NCI-H146 (cell line): Measurements from ENCODE around the gene ITGA1.

Source experiments
- DNase-seq: peaks from one replicate; lab custom pipeline; 2025; lab: John Stamatoyannopoulos, UW

The ITGA1 gene

DNA sequence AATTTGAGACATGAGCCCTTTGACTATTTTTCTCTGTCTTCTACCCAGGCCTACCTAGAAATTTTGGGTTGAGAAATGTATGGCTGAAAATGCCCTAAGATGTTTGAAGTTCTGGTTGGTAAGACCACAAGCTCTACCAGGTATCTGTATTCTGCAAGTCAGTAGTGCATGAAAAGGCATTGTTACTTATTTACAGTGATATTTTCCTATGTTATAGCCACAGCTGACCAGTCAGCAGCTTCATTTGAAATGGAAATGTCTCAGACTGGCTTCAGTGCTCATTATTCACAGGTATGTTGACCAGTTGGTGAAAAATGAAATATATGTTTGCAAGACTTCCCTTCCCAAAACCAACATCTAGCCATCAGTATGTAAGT, 109.5 kb downstream of the ITGA1 start:
- no peak for DNase-seq

DNA sequence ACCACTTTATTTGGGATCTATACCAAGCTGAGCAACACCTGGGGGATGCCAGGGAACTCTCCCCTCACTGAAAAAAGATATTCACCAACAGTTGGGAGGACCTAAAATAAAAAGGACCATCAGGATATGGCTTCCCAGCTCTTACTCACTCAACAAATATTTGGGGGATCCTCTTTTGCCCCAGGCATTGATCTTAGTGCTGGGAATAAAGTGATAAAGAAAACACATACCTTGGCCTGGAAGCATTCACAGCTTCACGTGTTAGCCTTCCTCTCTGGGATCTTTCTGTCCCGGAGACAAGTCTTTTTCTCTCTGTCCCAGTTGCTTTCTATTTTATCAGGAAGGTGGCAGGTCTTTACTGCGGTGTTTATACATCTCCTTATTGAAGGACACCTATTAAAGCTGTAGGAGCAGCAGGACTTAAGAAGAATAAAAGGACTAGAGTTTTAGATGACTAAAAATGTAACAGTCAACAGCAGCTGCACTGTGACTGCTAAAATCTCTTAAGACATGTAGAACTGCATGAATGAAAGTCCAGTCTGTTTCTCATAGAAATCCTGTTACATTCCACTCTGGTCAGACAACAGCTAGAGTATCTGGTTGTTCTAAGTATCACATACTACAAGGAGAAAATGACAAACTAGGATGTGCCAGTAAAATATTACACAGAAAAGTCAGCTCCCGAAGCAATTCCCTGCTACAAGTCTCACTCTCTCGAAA, 111.4 kb downstream of the ITGA1 start:
- DNase-seq, result no peak

DNA sequence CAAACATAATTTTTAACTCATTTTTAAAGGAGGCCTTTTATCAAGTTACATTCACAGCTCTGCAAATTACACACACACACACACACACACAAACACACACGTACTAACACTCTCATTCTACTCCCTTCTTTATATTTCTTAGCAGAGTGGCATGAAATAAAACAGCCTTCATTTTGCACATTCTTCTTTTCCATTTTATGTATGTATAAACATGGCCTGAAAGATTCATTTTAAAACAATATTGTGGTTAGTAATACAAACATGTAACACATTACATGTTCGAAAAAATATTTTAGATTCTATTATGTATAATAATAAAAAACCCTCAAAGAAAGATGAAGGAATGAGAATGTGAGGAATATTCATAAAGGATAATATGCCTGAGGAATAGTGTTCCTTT, 115.4 kb downstream of the ITGA1 start:
- no peak for DNase-seq

DNA sequence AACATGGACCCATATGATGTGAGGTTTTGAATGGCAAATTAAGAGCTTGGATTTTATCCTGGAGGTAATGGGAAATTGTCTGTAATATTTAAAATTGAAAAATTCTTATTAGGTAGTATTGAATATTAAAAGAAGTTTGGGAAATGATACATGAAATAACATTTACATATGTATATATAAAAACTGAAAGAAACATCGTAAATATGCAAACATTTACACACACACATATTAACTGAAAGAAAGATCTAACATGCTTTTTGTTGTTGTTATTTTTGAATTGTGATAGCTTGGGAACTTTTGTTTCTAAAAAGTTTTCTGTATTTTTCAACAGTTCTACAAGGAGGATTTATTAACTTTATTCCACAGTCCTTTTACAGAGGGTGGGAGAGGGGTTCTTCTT, 118.6 kb downstream of the ITGA1 start:
- no peak for DNase-seq

DNA sequence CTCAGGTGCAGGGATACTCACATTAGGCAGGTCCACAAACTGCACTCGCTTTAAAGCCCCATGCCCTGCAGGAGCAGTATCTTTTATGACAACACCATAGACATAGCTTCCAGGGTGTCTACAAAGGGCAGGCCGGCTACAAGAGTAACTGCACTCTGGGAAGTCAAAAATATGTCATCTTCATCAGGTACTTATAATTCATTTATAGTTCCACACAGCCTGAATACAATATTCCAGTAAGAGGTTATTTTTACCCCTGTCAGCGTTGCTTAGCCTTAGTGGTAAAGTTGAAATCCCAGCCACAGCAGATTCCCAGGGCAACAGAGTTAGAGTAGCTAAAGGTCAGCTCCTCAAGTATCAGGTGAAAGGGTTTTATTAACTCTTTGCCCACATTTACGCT, 119.1 kb downstream of the ITGA1 start:
- DNase-seq, result no peak

DNA sequence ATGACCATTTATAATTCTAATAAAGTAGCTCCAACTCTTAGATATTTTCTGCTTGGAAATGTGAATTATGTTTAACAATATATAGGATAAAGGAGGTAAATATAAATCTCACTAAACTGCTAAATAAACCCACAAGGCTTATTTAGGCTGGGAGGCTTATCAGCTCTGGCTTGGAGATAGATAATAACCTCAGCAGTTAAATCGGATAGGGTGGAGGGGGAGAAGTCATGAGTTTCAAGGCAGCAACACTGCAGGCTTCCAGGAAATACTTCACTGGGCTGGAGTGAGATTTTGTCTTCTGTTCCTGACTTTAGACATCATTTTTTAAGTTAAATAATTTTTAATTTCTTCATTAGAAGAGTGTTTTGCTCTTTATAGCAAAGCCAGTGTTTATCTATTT, 121.5 kb downstream of the ITGA1 start:
- no peak for DNase-seq

DNA sequence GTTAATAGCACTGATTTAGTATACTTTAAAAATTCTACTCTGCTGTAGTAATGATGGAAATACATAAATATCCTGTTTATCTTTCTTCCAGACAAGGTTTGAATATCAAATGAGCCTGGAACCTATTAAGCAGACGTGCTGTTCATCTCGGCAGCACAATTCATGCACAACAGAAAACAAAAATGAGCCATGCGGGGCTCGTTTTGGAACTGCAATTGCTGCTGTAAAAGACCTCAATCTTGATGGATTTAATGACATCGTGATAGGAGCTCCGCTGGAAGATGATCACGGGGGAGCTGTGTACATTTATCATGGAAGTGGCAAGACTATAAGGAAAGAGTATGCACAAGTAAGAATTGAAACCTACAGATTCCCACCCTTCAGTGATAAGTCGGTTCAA, 122.4 kb downstream of the ITGA1 start:
- no peak for DNase-seq

DNA sequence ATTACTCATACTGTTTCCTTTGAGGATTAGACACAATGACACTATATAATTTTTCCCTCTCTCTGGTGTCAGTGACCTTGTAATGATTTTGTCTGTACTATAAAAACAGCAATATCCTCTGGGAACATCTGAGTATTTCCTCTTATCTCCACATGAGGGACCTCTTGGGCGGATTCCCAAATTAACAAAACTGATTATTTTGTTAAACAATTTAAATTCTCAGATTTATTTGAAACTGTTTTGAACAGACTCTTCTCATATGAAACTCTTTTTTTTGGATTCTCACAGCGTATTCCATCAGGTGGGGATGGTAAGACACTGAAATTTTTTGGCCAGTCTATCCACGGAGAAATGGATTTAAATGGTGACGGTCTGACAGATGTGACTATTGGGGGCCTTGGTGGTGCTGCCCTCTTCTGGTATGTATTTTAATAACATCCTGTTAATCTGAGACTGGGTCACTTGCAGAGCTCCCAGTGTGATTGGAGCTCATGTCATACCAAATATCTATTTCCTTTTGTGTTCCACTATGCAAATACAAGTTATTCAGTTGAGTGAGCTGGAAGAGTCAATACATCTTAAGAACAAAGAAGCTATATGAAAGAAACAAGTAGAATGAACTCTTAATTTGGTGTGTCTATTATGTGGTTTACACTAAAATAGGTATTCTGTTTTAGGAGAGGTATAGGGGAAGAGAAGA, 127.6 kb downstream of the ITGA1 start:
- peak; percentile 65 for DNase-seq

DNA sequence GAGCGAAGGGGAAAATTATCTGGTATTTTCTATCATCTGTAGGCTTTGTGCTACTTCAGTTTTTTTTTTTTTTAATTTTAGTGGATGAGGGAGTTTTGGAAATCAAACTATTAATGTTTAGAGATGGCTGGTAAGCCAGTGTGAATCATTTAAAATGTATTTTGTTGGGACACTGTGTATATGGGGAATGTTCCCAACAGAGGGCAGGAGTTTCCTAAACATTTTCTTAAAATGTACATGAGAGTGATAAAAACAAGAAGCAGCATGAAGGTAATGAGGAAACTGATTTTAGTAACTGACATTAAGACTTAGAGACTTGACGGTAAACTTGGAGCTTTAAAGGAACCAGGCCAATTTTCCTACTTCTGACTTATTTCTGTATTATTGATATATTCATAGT, 133.2 kb downstream of the ITGA1 start:
- DNase-seq, result no peak

DNA sequence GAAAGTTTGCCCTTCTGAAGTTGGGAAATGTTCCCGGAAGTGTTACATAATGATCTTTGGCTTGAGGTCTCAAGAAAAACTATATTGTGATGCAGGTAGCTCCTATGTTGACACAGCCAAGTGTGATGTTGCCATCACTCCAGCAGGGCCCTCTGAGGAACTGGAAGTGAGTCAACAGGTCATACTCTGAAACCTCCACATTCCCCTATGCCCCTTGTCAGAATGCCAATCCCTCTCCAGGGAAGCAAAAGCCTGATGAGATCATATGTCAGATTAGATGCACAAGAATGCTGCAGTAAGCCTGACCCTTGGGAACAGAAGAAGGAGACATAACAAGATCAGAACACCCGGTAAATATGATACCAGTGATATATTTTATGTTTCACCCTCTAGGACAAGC, 134.7 kb downstream of the ITGA1 start:
- DNase-seq, result no peak

DNA sequence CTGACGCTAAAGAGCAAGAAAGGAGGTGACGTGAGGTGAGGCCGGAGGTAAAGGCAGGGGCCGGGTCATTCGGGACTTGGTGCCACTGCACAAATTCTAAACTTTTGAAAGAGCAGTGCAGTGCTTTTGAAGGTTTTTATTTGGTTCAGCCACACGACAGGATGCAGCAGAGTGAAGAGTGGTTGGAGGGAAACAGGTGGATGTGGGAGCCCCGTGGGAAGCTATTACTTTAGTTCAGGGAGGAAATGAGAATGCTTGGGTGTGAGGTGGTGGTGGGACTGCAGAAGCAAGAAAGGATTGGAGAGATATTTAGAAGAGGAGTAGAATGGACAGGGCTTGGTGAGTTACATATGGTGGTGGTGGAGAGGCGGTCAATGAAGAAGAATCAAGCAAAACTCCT, 136.7 kb downstream of the ITGA1 start:
- no peak for DNase-seq

DNA sequence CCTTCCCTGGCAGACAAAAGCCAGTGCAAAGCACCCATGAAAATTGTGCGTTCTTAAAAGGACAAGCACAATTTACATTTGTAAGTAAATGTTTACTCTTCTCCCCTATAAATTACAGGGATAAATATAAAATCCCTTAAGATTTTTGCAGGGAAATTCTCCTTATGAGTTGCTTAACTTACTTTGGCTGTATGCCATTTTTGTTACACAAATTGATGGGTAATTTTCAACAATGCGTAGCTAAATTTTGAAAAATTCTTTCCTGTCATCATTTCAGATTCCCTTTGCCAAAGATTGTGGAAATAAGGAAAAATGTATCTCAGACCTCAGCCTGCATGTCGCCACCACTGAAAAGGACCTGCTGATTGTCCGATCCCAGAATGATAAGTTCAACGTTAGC, 137.3 kb downstream of the ITGA1 start:
- no peak for DNase-seq

DNA sequence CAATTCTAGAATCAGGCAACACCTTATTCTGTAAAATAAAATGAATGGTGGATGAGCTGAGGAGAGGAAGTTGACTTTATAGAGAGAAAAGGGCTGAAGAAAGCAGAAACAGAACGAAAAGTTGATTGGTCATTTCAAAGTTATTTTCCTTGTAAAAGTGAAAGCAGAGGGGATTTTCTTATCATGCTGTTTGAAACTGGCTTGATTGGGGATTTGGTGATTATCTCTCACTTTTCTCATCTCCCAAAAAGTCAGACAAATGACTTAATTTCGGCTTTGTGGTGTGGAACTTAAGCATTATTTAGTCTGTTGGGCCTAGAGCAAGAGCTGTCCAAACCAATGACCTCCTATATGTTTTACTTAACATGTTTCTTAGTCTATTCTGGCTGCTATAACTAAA, 141.0 kb downstream of the ITGA1 start:
- DNase-seq, result no peak

DNA sequence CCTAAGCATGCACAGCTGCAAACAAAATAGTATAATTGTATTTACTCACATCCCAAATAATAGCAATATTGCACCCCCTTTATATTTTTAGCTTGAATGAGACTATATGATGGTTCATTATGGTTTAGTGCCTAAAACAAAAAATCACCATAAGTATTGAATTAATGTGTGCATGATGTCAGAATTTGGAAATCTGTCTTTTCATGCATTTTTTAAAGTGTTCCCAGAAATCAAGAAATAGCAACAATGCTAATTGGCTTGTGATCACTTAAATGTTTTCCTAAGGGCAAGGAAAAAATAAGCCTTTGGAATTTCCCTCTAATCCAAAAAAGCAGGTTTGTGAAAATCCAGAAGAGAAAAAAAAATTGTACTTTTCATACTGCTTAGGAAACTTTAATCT, 150.5 kb downstream of the ITGA1 start:
- no peak for DNase-seq

DNA sequence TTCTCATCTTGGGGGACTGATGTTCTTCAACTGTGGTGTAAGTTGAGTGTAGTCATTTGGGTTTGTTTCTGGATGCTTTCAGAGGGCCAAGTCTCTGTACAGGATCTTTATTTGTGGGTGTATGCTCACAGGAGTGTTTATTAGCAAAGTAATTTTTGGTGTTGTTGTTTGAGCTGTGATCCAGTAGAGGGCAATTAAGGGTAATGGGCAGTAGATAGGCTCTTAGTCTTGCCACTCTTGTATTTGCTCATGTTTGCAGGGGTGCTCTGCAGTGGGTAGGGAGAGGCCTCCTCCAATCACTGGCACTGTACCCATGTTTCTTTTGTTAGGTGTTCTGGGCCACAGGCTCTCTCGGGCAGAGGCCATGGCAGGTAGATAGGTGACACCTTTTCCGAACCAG, 155.6 kb downstream of the ITGA1 start:
- DNase-seq, result no peak

DNA sequence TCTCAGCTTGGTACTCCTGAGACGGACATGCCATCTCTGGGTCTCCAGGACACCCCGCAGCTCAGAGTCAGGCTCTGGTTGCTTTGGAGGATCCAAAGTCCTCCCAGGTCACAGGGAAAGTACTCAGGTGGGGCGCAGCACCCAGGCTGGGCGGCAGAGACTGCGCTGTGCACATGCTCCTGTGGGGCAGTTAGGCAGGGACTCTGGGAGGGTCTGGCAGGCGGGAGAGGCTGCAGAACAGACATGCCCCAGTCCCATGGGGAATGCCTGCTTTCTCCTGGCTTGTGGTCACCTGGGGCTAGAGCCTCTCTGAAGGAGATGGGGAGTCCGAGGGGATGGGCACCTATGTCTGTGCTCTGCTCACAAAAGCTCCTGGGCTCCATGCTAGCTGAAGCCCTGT, 156.1 kb downstream of the ITGA1 start:
- no peak for DNase-seq

DNA sequence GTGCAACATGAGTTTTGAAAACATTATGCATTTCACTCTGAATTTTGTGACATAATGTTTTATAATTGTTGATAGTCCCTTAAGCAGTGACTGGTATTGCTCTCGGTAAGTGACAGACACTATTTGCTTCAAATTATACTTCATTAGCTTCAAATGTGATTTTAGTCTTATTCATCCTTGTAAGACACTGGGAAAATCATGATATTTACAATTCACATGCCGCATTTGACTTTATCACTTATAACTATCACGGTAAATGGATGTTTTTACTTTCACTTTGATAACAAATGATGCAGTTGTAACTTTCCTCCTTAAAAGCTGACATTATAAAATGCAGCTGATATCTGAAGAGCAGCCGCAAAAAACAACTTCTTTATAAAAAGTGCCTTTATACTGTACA, 157.3 kb downstream of the ITGA1 start:
- DNase-seq, result no peak

DNA sequence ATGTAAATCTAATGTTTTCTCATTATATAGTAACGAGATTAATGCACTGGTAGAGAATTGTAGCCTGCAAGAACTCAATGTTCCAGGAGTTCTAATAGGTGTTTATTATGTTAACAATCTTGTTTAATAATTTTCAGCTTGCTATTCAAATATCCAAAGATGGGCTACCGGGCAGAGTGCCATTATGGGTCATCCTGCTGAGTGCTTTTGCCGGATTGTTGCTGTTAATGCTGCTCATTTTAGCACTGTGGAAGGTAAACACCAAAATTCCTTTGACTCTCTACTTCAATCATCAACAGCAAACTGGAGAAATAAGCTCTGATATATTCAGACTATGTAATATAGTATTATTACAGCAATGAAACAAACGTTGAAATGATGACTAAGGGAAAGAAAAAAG, 159.5 kb downstream of the ITGA1 start:
- no peak for DNase-seq

DNA sequence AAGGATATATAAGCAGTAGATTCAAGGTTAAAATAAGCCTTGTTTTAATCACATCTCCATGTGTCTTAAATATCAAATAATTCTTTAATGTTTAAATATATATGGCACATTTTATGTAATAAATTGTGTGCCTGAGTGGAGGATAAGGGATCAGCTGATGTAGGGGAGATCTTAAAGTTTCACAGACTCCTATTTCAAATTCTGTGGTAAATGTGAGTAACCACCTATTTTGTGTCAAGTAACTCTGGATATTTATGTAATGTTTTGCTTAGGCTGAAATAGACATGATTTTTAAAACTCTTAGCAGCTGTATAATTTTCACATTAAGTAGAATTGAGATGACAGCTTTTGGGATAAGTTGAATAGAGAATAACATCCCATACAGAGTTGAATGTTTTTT, 160.1 kb downstream of the ITGA1 start:
- no peak for DNase-seq

DNA sequence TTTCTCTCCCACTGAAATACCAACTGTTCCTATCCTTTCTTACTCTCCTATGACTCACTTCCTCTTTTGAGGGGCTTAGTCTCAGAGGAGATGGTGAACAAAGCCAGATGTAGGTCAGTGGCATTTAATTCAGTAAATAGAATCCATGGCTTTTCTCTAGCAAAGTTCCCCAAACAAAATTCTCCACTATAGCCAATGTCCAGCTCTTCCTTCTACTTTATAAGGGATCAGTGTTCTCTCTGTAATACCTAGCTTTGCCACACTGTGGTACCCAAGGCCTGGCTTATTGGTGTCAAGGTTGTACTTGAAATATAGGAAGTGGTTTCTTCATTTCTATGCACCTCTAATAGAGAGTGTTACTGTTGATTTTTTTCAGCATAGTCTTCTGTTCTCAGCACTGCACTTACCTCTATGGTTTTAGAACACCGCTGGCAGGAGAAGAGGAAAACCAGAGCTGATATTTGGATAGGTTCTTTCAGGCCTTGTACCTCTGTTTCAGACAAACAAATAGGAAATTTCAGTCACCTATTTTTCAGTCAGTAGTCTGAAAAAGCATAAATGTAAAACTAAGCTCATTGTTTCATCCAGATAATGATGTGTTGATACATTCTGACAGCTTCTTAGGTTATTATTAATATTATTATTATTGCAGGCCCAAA, 160.8 kb downstream of the ITGA1 start:
- peak; percentile 72 for DNase-seq

DNA sequence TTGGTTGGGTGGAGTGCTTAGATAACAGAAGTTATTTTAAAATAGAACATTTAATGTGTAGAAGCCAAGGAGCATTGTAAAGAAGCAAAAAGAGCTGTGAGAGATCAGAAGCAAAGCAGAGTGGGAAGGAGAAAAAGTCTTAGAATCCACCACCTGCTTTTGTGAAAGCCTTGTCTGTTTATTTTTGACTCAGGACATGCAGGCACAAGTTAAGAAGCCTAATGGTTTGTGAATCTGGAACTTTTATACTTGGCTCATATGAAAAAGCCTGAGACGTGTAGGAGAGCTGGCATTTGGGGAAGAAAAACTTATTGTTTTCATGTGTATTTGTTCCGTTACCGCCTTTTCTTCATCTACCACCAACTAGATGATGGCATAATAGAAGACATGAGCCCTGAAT, 163.0 kb downstream of the ITGA1 start:
- no peak for DNase-seq

DNA sequence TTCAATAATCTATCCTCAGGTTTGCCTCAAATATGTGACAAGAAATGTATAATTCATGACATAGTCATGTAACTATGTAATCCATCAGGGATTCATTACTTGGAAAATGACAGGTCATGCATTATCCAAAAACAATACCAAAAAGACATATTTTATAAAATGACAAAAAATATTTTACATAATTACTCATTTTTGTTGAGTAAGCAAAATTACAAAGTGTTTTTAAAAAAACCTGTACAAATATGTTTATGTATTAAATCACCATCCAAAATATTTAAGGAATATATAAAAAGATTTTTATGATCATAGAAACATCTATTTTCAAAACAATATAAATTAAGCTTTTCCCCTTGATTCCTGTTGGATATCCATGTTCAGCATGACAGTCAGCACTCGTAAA, 164.8 kb downstream of the ITGA1 start:
- no peak for DNase-seq

DNA sequence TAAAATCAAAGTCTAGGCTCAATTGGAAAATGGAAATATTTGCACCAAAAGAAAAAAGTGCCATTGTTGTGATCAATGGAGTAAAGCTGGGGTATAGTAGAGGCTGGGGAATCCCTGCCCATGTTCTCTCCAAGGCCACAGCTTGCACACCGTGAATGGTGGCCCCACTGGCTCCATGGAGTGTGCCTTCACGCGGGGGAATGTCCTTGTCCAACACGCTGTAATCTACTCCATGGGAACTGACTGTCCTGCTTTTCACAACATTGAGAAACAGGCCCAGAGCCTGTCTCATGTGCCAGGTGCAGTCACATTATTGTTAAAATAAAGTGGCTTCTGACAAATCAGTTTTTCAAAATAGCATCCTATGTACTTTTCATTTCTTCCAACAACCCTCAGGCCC, 168.3 kb downstream of the ITGA1 start:
- DNase-seq, result no peak
